OCI-LY3 (cell line): ENCODE data around the gene APOL2.

Experiments
- EZH2phosphoT487 ChIP-seq: fragments of 200-600 bp; shearing (Covaris generic); IDR thresholded peaks from 2 replicates; pipeline ENCODE4 v1.6.1; 2018; ENCODE audit warnings: antibody characterized with exemption, mixed run types, low read depth
- TF ChIP-seq, protein P1 (sequence below): fragments of 200-600, 300-600 bp; sonication (generic); IDR thresholded peaks from 2 replicates; pipeline ENCODE4 v1.5.1; 2014; ENCODE audit warnings: antibody characterized with exemption, low read length, low read depth

DNA sequence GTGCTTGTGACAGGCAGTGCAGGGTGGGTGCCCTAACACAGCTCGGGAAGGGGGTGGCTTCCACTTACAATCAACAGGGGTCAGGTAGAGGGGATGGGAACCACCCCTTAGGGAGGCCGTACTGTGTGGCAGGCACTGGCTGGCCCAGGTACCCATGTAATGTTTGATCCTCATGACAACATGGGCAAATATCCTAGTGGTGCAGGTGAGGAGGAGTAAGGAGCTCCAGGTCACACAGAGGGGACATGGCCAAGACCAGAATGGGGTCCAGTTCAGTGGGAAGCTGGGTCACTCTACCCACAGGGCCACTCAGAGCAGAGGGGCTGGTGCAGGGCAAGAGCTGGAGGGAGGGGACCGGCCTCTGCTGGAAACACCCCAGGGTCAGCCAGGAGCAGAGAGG, 40.8 kb downstream of the APOL2 start:
- TF ChIP-seq, protein P1, sequence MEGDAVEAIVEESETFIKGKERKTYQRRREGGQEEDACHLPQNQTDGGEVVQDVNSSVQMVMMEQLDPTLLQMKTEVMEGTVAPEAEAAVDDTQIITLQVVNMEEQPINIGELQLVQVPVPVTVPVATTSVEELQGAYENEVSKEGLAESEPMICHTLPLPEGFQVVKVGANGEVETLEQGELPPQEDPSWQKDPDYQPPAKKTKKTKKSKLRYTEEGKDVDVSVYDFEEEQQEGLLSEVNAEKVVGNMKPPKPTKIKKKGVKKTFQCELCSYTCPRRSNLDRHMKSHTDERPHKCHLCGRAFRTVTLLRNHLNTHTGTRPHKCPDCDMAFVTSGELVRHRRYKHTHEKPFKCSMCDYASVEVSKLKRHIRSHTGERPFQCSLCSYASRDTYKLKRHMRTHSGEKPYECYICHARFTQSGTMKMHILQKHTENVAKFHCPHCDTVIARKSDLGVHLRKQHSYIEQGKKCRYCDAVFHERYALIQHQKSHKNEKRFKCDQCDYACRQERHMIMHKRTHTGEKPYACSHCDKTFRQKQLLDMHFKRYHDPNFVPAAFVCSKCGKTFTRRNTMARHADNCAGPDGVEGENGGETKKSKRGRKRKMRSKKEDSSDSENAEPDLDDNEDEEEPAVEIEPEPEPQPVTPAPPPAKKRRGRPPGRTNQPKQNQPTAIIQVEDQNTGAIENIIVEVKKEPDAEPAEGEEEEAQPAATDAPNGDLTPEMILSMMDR, result no peak
- no peak for TF ChIP-seq EZH2phosphoT487
